A673 (cell line): ENCODE results near the gene PRKACB.
"Not testable (repeated sequence)": the region's sequence is repeated elsewhere in the genome, so short reads cannot be mapped to it uniquely, and the experiment has no call there.

Source experiments
- EZH2 ChIP-seq: fragments of 200-600 bp; sonication (generic); IDR thresholded peaks from 2 replicates; pipeline ENCODE4 v1.6.1; 2017; ENCODE audit warnings: borderline replicate concordance, low read depth, mild to moderate bottlenecking, mixed read lengths, antibody characterized with exemption, low read length; ENCODE audit not compliant: poor library complexity, severe bottlenecking
- TF ChIP-seq, protein P1 (sequence below): fragments of 300-800, 200-600 bp; sonication (generic); conservative IDR thresholded peaks from 2 replicates; pipeline ENCODE4 v1.5.1; 2017; ENCODE audit warnings: low read depth, mild to moderate bottlenecking, antibody characterized with exemption, low read length, moderate library complexity, mixed read lengths

DNA sequence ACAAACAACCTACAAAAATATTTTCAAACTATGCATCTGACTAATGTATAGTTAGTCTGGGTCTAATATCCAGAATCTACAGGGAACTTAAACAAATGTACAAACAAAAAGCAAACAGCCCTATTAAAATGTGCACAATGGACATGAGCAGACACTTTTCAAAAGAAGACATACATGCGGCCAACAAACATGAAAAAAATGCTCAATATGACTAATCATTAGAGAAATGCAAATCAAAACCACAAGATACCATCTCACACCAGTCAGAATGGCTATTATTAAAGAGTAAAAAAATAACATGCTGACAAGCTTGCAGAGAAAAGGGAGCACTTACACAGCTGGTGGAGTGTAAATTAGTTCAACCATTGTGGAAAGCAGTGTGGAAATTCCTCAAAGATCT is 36.5 kb upstream of the PRKACB start:
- TF ChIP-seq, protein P1, sequence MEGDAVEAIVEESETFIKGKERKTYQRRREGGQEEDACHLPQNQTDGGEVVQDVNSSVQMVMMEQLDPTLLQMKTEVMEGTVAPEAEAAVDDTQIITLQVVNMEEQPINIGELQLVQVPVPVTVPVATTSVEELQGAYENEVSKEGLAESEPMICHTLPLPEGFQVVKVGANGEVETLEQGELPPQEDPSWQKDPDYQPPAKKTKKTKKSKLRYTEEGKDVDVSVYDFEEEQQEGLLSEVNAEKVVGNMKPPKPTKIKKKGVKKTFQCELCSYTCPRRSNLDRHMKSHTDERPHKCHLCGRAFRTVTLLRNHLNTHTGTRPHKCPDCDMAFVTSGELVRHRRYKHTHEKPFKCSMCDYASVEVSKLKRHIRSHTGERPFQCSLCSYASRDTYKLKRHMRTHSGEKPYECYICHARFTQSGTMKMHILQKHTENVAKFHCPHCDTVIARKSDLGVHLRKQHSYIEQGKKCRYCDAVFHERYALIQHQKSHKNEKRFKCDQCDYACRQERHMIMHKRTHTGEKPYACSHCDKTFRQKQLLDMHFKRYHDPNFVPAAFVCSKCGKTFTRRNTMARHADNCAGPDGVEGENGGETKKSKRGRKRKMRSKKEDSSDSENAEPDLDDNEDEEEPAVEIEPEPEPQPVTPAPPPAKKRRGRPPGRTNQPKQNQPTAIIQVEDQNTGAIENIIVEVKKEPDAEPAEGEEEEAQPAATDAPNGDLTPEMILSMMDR: not testable (repeated sequence)
- not testable (repeated sequence) for TF ChIP-seq EZH2
